GM18907 (cell line): ENCODE measurements around the gene CPNE5.

ENCODE experiments used
- ATAC-seq: cut with Tn5 transposase; IDR thresholded peaks from one replicate; pipeline ENCODE4 v1.9.1; 2021; ENCODE audit warnings: mild to moderate bottlenecking, moderate library complexity; ENCODE audit not compliant: unreplicated experiment

The CPNE5 gene

DNA sequence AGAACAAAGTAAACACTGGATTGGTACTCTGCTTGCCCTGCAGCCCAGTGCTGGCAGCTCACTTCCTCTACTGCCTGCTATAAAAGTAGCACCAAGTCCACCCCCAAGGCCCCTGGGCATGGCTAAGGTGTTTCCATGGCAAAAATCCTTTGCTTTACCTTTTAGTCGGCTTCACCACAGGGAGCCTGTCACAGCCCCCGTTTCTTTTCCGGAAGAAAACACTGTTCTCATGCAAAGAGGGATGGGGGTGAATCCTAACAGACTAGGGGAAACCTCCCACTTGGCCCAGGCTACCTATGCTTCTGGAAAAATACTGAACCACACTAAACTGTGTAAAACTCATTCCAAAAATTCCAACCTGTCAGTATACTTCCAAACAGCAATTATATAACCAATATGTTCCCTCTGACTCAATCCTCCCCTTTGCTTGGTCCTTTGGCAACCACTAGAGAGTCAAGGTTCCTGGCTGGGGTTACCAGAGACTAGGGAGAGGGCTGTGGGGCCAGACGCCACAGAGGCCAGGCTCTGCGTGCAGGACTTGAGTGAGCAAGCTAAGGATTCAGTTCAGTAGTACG, 19.2 kb upstream of the CPNE5 start:
- ATAC-seq: no peak

DNA sequence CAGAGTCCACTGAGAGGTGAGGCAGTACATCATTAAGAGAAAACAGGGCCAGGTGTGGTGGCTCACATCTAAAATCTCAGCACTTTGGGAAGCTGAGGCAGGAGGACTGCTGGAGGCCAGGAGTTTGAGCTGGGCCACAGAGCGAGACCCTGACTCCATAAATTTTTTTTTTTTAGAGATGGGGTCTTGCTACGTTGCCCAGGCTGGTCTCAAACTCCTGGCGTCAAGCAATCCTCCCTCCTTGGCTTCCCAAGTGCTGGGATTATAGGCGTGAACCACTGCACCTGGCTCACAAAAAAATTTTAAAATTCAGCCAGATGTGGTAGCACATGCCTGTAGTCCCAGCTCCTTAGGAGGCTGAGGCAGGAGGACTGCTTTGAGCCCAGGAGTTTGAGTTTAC, 18.1 kb upstream of the CPNE5 start:
- no peak for ATAC-seq

DNA sequence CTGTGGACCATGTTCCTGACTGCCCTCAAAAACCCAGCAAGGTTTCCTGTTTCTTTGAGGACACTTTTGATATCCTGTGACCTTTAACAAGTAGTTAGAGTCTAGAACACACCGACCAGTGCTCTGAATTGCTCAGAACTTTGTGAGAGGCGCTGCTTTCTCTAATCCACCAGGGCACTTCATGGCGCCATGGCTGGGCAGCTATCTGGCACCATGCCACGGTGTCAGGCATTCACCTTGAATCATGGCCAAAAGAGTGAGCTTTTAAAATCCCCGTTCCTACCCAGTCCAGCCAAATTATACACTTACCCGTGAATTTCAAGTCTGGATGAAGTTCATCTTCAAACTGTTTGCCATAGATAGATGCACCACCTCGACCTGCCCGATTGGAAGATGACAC, 17.0 kb upstream of the CPNE5 start:
- ATAC-seq: no peak

DNA sequence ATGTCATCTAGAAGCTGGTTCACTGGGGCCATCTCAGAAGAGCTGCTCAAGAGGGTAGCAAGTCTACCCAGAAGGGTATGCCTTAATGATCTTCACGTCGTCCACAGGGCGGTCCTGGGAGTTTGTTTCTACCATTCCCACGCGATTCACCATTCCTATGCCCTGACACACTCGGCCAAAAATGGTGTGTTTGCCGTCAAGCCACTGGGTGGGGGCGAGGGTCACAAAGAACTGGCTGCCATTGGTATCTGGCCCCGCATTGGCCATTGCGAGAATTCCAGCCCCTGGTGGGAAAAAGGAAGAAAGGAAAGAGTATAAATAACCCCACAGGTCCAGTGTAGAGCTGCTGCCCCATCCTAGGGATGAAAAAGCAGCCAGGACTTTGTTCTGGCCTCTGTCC, 16.5 kb upstream of the CPNE5 start:
- ATAC-seq: no peak

DNA sequence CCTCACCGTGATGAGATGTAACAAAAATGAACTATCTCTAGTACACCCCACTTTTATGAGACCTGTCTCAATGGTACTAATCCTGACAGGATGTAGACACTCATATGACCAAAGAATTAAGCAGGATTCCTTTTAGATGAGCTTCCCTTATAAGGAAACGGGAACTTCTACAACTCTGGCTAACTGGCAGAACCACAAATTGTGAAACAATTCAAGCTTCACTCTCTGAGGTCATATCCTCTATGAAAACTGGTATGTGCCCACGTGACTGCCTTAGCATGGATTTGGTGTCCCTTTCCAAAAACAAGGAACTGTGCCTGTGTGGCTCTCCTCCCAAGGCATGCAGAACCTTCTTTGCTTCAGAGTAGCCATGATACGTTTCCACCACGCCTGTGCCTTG, 14.1 kb upstream of the CPNE5 start:
- no peak for ATAC-seq

DNA sequence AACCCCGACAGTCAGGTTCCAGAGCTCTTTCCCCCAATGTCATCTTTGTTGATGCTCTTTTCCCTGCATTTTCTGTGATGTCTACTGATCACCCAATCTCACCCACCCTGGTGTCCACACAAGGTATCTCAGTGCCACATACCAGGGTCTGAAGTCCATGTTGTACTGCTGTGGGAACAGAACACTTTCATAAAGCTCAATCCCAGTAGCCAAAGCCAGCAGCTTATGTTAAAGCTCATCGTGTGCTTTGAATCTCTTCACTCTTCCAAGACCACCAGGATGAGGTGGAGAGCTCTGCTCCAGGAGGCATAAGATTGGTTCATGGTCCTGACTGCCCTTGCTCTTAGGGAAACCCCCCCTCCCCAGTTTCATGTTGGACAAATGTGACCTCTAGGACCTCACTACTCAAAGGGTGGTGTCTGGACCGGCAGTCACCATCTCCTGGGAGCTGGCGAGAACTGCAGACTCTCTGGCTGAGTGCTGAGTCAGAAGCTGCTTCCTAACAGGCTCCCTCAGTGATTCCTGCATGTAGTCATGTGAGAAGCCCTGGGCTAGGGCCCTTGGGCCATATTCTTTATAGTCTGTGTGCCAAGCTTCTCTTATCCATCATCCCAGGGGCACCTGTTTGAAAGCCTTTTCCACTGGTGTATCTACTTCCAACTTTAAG, 13.4 kb upstream of the CPNE5 start:
- no peak for ATAC-seq

DNA sequence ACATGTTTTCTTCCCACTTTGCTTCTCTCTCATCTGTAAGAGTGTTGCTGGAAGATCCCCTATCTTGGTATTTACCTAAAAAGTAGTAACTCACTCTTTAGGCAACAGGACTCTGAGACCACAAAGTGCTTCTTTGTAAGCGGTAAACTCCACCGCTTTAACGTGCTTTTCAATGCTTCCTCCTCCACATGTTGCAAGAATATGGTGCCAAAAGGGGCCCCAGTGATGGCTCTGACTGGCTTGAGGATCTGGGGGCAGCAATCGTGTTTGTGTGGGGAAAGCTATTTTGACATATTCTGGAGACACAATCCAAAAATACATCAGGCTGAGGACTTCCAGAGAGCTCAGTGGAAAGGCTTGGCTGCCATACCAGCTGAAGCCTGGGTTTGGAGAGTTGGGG, 12.4 kb upstream of the CPNE5 start:
- ATAC-seq: no peak

DNA sequence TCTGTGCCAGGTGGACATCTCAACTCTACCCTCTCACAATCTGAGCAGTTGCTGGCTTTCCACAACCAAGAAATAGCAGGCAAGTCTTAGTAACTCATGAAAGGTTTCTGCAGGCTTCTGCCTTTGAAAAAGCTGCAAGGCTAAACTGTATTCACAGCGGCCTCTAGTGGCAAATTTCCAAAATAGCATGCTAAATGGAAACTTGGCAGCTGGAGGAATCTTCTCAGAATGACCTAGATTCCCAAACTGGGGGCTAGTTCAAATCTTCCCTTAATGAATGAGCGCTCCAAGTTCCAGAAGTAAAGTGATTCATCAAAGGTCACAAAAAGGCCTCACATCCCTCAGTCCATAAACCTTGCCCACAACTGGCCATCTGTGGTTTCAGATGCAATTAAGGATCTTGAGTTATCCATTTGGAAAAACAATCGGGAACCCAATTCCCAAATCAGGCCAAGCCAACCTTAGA, 11.9 kb upstream of the CPNE5 start:
- no peak for ATAC-seq

DNA sequence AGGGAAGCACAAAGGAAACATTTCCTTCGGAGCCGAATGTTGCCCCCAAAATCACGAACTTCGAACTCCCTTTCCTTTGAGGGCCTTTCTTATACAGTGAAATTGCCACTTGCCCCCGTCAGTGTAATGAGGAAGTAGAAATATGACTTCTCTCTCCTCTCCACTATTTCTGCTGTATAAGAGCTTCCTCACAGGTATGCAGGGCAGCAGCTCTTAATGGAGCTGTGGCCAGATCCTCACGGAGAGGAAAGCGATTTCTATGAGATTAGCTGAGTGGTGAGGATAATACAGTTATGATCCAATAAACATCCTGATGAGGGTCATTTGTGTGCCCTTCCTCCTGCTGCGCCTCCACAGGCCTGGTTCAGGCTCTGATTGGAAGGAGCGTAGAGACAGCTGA, 10.8 kb upstream of the CPNE5 start:
- no peak for ATAC-seq

DNA sequence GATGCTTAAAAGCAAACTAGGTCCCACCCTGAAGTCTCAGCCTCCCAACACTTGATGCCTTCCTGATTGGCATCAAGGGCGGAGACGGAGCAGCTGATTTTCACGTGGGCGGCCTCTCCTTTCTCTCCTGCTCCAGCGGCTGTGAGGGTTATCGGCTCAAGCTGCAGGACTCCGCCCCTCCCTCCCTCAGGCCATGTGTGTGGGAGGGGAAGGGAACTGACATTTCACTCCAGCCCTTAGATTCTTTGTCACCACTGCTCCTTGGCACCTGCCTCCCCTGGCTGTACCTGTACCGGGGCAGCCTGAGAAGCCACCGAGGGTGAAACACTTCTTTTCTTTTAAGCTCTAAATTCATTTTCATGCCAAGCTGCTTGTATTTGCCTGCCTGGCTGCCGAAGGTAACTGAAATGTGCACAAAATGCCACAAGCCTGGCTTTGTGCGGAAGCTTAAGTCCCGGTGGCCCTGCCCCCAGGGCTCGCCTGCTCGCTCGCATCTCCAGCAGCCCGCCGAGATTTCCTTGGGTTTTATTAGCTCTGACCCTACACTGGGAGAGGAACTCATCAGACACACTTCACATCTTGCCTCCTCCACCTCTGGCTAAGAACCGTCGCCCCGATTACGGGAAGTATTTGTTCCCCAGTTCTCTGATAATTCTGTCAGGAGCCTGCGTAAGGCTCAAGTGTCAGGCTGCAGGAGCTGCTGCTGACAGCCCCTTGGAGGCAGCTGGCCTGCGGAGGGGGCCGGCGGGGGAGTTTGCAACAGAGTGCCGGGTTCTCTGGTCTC, 9.6 kb upstream of the CPNE5 start:
- no peak for ATAC-seq

DNA sequence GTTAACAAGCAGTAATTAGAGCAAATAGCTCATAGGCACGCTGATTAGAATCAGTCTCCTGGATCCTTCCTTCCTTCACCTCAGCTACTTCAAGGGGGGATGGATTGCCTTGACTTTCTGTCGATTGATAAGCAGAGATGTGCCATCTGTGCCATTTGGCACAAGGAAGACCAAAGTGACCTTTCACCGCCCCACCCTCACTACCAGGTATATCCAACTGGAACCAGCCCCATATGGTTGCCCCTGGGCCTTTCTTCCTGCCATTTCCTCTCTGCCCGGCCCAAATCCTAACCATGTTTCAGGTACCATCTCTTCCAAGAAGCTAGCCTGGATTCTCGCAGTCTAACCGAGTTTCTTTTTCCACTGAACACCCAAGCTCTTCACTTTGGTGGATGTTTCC, 8.7 kb upstream of the CPNE5 start:
- no peak for ATAC-seq

DNA sequence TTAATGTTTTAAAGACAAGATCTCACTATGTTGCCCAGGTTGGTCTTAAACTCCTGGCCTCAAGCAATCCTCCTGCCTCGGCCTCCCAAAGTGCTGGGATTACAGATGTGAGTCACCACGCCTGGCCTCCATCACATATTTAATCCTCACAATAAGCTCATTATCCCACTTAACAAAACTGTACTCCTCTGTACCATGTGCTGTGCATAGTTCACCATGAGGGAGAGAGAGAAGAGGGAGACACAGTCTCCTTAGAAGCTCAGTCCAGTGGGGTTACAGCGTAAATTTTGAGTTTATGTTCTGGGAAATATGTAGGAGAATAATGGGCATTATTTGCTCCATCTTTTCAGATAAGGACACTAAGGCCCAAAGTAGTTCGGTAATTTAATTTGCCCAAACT, 7.9 kb upstream of the CPNE5 start:
- no peak for ATAC-seq

DNA sequence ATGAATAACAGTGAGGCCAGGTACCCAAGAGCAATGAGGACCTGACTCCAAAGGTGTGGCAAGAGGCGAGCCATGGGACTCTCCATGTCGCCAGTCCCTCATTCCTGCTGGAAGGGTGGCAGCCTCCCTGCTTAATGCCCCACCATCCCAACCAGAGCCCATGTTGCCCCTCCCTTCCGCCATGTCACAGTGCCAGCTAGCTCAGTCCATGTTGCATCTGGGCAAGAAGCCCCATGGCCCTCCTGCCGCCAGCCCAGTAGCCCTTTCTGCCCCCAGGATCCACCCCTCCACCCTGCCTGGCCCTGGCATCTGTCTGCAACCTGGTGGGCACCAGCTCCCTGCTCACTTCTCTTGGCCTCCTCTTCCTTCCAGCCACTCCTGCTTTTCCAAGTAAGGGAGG, 6.0 kb upstream of the CPNE5 start:
- ATAC-seq: no peak

DNA sequence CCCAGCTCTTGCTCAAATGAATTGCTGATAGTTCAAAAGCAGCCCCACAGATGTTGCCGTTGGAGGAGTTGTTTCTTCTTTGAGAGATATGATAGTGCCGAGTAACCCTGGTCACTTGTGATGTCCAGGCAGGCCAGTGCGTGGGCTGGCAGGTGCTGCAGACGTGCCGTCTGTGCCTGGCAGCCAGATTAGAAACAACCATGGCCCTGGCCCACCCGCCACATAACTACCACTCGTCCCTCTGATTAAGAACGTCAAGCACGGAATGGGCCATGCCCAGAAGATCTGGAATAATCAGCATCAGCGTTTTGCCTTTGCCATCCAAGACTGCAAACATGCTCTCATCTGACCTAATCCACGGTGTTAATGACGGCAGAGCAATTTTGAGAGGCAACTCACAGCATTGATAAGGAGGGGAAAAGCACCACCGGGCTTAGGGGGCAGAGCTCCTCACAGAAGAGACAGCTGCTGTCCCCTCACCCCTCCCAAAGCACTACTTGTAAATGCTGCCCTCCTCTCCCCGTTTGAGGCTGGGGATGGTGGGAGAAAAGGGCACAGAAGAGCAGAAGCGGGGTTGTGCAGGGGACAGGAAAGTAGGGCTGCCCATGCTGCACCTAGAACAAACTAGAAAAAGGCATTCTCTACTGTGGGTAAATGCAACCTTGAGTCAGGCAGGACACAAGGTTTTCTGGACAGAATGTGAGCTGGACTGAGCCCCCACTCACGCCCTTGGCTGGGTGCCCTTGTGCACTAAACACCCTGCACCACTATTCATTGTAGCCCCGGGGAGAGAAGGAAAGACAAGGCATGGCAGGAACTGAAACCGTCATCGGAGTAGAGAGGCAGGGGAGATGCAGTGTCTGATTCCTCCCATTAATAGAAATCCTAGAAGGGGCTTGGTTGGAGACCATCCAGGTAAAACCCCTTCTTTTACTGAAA, 5.3 kb upstream of the CPNE5 start:
- no peak for ATAC-seq

DNA sequence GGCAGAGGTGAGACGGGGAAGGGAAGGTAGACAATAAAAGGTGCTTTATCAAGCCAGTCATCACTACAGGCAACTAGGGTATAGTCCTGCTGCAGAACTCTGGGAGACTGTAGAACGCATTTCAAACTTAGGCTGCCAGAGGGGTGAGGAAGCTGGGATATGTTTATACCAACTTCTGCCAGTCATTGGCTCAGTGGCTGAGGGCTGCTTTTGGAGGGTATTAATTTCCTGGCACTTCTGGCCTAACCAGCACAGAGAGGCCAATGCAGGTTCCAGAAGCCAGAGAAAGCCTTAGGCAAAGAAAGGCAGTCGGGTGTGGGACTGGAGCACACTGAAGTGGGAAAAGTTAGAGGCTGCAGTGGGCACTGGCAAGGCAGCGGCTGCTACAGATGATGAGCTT, 3.9 kb upstream of the CPNE5 start:
- ATAC-seq: no peak

DNA sequence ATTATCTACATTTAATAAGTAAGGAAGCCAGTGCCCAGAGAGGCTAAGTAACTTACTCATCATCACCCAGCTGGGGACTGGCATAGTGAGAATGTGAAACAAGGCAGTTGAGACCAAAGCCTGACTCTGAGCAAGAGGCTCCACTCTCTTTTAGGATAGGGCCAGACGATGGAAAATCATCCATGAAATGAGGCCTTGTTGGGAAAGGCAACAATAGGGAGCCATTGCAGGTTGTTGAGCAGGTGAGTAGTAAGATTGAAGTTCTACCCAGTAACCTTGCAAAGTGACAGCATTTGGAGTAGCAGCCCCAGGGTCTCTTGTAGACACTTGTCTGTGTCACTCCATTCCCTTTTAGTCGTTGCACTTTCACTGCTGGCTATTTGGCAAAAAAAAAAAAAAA, 2.5 kb upstream of the CPNE5 start:
- ATAC-seq: no peak

DNA sequence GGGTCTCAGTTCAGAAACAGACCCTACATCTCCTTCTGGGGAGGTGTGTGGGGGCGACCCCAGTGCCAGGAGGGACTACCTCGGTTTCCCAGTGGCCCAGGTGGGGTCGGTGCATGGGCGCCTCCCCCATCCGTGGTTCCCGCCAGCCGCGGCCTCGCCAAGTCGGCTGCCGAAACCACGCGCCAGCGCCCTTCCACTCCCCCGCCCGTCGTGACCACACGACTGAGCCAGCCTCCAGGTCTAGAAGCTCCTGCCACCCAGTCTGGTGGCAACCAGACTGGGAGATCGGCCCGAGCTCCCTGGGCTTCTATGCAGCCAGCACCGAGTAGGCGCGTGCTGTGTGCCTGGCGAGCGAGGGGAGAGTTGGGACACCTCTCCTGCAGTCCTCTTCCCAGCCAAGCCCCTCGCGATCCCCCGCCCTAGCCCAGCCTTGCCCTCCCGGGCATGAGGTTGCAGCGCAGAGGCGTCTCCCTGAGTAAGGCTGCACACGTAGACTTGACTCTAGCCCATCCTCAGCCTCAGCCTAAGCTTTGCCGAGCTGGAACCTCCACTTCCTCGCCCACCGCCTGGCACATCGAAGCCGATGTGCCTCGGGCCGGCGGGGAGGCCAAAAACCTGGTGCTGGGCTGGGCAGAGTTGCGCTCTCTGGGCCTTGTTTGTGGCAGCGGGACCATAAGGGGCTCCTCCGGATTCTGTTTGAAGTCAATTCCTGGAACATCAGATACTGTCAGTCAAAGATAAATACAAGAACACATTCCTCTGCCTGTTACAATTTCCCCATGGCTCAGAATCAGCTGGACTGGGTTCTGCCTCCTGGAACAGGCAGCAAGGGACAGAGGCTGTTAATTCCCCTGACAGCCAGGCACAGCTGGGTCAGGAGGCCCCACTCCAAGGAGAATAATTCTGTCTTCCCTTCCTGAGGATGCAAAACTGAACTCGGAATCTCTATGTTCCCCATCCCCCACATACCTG, 1.5 kb upstream of the CPNE5 start:
- no peak for ATAC-seq

DNA sequence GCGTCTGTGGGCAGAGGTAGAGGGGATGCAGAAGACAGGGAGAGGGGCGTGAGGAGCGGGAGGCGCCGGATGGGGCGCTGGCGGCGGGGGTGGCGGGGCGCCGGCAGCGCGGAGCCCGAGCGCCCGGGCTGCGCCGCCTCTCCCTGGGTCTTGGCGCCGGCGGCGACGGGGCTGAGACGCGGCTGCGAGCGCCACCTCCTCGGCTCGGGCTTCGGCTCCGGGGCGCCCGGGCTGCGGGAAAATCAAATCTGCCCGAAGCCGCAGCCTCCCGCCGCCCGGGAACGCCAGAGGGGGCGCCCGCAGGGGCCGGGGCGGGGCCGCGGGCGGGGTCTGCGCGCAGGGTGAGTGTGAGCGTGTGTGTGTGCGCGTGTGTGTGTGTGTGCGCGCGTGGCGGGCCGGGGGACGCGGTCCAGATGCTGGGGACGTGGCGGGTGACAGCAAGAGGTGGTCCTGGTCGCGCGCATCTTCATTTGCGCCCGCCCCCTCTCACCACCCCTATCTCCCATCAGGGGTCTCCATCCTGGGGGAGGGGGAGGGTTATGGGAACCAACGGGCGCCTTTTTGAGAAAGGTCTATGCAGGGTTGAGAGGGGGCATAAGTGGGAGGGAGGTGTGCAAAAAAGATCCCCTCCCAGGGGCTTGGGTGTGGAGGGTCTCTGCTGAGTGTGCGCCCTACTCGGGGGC, 646 bp upstream of the CPNE5 start:
- ATAC-seq: no peak

DNA sequence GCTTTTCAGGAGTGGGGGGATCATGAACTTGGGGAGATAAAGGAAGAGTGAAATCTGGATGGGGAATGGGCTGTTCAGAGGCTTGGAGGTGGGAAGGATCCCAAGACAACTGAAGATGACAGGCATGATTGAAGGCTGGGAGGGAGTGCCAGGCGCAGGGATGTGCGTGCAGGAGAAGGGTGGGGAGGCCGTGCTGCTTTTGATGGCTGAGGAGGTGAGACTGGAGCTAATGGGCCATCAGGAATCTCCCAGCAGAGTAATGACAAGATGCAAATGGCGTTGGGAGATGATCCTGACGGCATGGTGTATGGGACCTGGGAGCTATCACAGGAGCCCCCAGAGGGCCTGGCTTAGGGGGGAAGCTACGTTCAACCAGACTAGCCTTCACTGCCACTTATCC, 1.6 kb downstream of the CPNE5 start:
- no peak for ATAC-seq

DNA sequence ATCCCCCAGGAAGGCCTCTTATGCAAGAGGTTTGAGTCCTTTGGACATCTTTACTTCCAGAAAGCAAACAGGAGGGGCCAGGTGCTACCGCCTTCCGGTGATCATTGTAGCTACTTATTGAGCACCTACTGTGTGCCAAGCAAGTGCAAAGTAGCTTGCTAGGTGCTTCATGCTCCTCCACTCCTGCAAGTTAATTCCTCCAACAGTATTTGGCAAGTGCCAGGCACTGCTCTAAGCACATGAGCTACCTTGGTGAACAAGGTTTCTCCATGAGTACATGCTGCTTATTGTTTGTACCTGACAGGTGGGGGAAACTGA, 2.3 kb downstream of the CPNE5 start:
- no peak for ATAC-seq
